ENCODE data around the gene ZBED6.

The ZBED6 gene

GRCh38 chr1:203769505-203770343 lies 25.7 kb upstream of the ZBED6 start:
- no peak overlapping the region for H3K4me3 ChIP-seq (ENCODE audit: low read depth, low read length)
- TF ChIP-seq CTCF (IDR thresholded peaks at IDR 0.05; ENCODE audit: low read depth, low read length, missing control alignments): no peak
- no peak for DNase-seq (ENCODE audit: low read depth)

DNA sequence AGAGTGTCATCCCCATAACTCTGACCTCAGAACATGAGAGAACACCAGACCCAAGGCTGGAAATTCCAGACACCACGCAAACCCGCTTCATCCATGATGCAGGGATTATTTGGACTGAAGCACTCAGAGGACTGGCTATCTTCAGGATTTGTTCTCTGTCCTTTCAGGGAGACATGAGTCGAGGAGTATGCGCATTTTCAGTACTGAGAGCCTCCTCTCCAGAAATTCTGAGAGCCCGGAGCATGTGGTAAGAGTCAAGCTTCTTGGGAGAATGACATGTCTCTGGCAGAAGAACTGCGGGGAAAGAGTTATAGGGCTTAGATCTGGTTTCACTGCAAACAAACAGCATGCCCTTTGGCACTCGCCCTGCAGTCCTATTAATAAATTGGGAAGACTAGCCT lies 23.5 kb upstream of the ZBED6 start:
- no peak for TF ChIP-seq CTCF (IDR thresholded peaks at IDR 0.05; ENCODE audit: low read depth, low read length, missing control alignments)
- H3K4me3 ChIP-seq (ENCODE audit: low read depth, low read length): no peak overlapping the region
- no peak for DNase-seq (ENCODE audit: low read depth)

GRCh38 chr1:203772836-203773235 lies 22.6 kb upstream of the ZBED6 start:
- no peak for DNase-seq (ENCODE audit: low read depth)
- no peak for TF ChIP-seq CTCF (IDR thresholded peaks at IDR 0.05; ENCODE audit: low read depth, low read length, missing control alignments)

DNA sequence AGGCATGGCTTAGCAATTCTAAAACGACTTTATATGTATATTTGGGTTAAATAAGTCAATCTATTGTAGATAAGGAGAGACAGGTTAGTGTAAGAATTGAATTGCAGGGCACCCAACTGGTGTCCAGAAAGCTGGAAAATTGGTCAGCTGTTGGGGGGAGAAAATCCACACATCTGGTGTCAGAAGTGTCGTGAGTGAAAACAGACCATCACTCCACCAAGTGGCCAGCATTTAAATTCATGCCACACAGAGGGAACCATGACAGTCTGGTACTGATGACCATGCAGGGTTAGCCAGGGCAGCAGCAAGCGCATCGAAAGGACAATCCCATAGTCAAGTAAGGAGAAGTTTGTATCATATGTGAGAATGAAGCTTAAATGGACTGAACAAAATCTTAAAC lies 18.8 kb upstream of the ZBED6 start:
- DNase-seq (ENCODE audit: low read depth): no peak
- no peak for TF ChIP-seq CTCF (IDR thresholded peaks at IDR 0.05; ENCODE audit: low read depth, low read length, missing control alignments)
- H3K4me3 ChIP-seq (ENCODE audit: low read depth, low read length): no peak overlapping the region

More at GRCh38 chr1:203772836-203773235, 22.6 kb upstream of the ZBED6 start:
- H3K4me3 ChIP-seq (ENCODE audit: low read depth, low read length): no peak overlapping the region

GRCh38 chr1:203777596-203777995 lies 17.8 kb upstream of the ZBED6 start:
- no peak overlapping the region for H3K4me3 ChIP-seq (ENCODE audit: low read depth, low read length)
- DNase-seq (ENCODE audit: low read depth): no peak
- TF ChIP-seq CTCF (IDR thresholded peaks at IDR 0.05; ENCODE audit: low read depth, low read length, missing control alignments): no peak

DNA sequence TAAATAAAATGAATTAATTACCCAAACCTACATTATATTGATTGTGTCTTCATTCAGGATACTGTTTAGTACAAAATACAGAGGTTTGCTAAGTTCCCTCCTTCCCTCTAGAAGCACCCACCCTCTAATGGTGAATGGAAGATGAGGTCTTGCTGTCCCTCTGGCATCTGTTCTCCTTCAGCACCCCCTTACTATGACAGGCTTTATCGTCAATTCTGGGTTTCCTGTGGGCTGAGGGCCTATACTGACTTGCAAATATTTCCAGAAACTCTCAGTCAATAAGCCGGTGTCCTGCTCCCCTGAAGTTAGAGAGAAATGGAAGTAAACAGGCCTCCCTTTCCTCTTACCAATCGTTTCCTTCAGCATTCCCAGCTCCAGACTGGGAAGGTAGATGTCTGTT lies 17.3 kb upstream of the ZBED6 start:
- no peak for TF ChIP-seq CTCF (IDR thresholded peaks at IDR 0.05; ENCODE audit: low read depth, low read length, missing control alignments)
- H3K4me3 ChIP-seq (ENCODE audit: low read depth, low read length): no peak overlapping the region
- no peak for DNase-seq (ENCODE audit: low read depth)

DNA sequence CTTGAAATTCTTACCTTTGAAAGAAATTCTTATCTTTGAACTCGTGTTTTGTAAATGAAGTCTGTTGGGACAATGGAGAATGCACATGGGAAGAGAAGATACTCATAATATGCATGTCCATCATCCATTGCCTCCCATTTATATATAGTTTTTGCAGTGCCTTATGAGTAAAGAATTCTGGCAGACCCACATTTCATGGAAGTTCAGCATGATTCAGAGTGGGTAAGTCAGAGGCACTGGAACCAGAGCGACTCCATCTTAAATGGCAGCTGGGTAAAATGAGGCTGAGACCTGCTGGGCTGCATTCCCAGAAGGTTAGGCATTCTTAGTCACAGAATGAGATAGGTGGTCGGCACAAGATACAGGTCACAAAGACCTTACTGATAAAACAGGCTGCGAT lies 16.6 kb upstream of the ZBED6 start:
- DNase-seq (ENCODE audit: low read depth): no peak
- no peak for TF ChIP-seq CTCF (IDR thresholded peaks at IDR 0.05; ENCODE audit: low read depth, low read length, missing control alignments)
- no peak overlapping the region for H3K4me3 ChIP-seq (ENCODE audit: low read depth, low read length)

All from GM12864 (cell line).